H9 (cell line): ENCODE data around the gene PTPRF. TPM values are rescaled to one million over a fixed set of nuclear protein-coding genes. Genes with fewer than 3 reads are reported as not detected.

ENCODE experiments used
- DNase-seq: peaks from one replicate; pipeline ENCODE4 v3.0.0-alpha.2; 2017
- H2AFZ ChIP-seq: one replicate; pipeline ENCODE4 v1.6.1; 2013; ENCODE audit warnings: mild to moderate bottlenecking, low read length, control low read depth, moderate library complexity
- H2AK5ac ChIP-seq: 2 replicates; pipeline ENCODE4 v1.6.1; 2013; ENCODE audit warnings: low read length, control low read depth, mixed read lengths; ENCODE audit not compliant: insufficient read length
- H2BK120ac ChIP-seq: one replicate; pipeline ENCODE4 v1.6.1; 2013; ENCODE audit warnings: low read depth, mild to moderate bottlenecking, low read length, control low read depth, inconsistent platforms; ENCODE audit not compliant: poor library complexity, severe bottlenecking
- H2BK12ac ChIP-seq: 2 replicates; pipeline ENCODE4 v1.6.1; 2013; ENCODE audit warnings: low read length, control low read depth, mixed read lengths, low read depth; ENCODE audit not compliant: insufficient read length
- H2BK15ac ChIP-seq: 2 replicates; pipeline ENCODE4 v1.6.1; 2013; ENCODE audit warnings: low read depth, low read length, control low read depth
- H2BK20ac ChIP-seq: one replicate; pipeline ENCODE4 v1.6.1; 2013; ENCODE audit warnings: low read depth, mild to moderate bottlenecking, low read length, control low read depth, inconsistent platforms; ENCODE audit not compliant: poor library complexity, severe bottlenecking
- H2BK5ac ChIP-seq: 2 replicates; pipeline ENCODE4 v1.6.1; 2013; ENCODE audit warnings: low read length, control low read depth, mixed read lengths; ENCODE audit not compliant: insufficient read length
- H3K14ac ChIP-seq: 2 replicates; pipeline ENCODE4 v1.6.1; 2013; ENCODE audit warnings: low read length, control low read depth; ENCODE audit not compliant: insufficient read depth
- H3K18ac ChIP-seq: 2 replicates; pipeline ENCODE4 v1.6.1; 2013; ENCODE audit warnings: low read depth, mild to moderate bottlenecking, mixed read lengths, low read length, control low read depth; ENCODE audit not compliant: insufficient read length
- H3K23ac ChIP-seq: 2 replicates; pipeline ENCODE4 v1.6.1; 2013; ENCODE audit warnings: low read length, control low read depth, mixed read lengths, low read depth; ENCODE audit not compliant: insufficient read length
- H3K23me2 ChIP-seq: 2 replicates; pipeline ENCODE4 v1.6.1; 2013; ENCODE audit warnings: low read depth, mild to moderate bottlenecking, mixed read lengths, low read length, control low read depth; ENCODE audit not compliant: insufficient read length, poor library complexity, severe bottlenecking
- H3K27ac ChIP-seq: 2 replicates; pipeline ENCODE4 v1.5.1; 2013; ENCODE audit warnings: low read length, control low read depth, mixed read lengths, low read depth; ENCODE audit not compliant: insufficient read length
- H3K27me3 ChIP-seq: 2 replicates; pipeline ENCODE4 v1.6.1; 2013; ENCODE audit warnings: low read length, control low read depth, inconsistent platforms; ENCODE audit not compliant: insufficient read depth
- H3K4ac ChIP-seq: 2 replicates; pipeline ENCODE4 v1.6.1; 2013; ENCODE audit warnings: low read depth, mild to moderate bottlenecking, control low read depth, inconsistent platforms, low read length, moderate library complexity
- H3K4me1 ChIP-seq: 2 replicates; pipeline ENCODE4 v1.6.1; 2013; ENCODE audit warnings: low read length, control low read depth, inconsistent platforms; ENCODE audit not compliant: insufficient read depth
- H3K4me2 ChIP-seq: 2 replicates; pipeline ENCODE4 v1.6.1; 2013; ENCODE audit warnings: low read length, control low read depth, mixed read lengths; ENCODE audit not compliant: insufficient read length, insufficient read depth
- H3K56ac ChIP-seq: 2 replicates; pipeline ENCODE4 v1.6.1; 2013; ENCODE audit warnings: low read depth, mild to moderate bottlenecking, mixed read lengths, low read length, control low read depth; ENCODE audit not compliant: insufficient read length
- H3K79me1 ChIP-seq: 2 replicates; pipeline ENCODE4 v1.6.1; 2013; ENCODE audit warnings: low read depth, mild to moderate bottlenecking, moderate library complexity, low read length, control low read depth, inconsistent platforms; ENCODE audit not compliant: insufficient read depth, poor library complexity, severe bottlenecking
- H3K79me2 ChIP-seq: 2 replicates; pipeline ENCODE4 v1.6.1; 2013; ENCODE audit warnings: low read length, control low read depth, inconsistent platforms; ENCODE audit not compliant: insufficient read depth
- H3K9ac ChIP-seq: 2 replicates; pipeline ENCODE4 v1.6.1; 2013; ENCODE audit warnings: low read length, control low read depth, mixed read lengths; ENCODE audit not compliant: insufficient read length; ENCODE audit errors: extremely low read depth
- H3K9me3 ChIP-seq: one replicate; pipeline ENCODE4 v1.6.1; 2013; ENCODE audit warnings: low read depth, low read length, inconsistent platforms; ENCODE audit not compliant: control insufficient read depth
- H3T11ph ChIP-seq: one replicate; pipeline ENCODE4 v1.6.1; 2013; ENCODE audit warnings: mild to moderate bottlenecking, low read length, control low read depth, inconsistent platforms
- H4K20me1 ChIP-seq: one replicate; pipeline ENCODE4 v1.6.1; 2013; ENCODE audit not compliant: control insufficient read depth, insufficient read length, insufficient read depth
- H4K5ac ChIP-seq: 2 replicates; pipeline ENCODE4 v1.6.1; 2013; ENCODE audit warnings: low read depth, mild to moderate bottlenecking, mixed read lengths, low read length, control low read depth; ENCODE audit not compliant: insufficient read length
- H4K8ac ChIP-seq: replicated peaks from 2 replicates; pipeline ENCODE4 v1.6.1; 2013; ENCODE audit warnings: low read length, control low read depth, mixed read lengths, low read depth; ENCODE audit not compliant: insufficient read length
- H4K91ac ChIP-seq: 2 replicates; pipeline ENCODE4 v1.6.1; 2013; ENCODE audit warnings: low read depth, mild to moderate bottlenecking, moderate library complexity, mixed read lengths, low read length, control low read depth; ENCODE audit not compliant: insufficient read length
- H3K27ac Mint-ChIP-seq, 3 experiments: 2 replicates in 2 of 3; 3 replicates in 1 of 3; pipeline ENCODE4 v1.8.0; 2020 to 2021; ENCODE audit warnings: mixed read lengths in 3 of 3, mild to moderate bottlenecking in 1 of 3, moderate library complexity in 1 of 3
- H3K27me3 Mint-ChIP-seq: 2 replicates; pipeline ENCODE4 v1.8.0; 2021; ENCODE audit warnings: low read depth, mild to moderate bottlenecking, moderate library complexity, mixed read lengths
- H3K36me3 Mint-ChIP-seq, 3 experiments: 2 replicates in 2 of 3; 3 replicates in 1 of 3; pipeline ENCODE4 v1.8.0; 2020 to 2021; ENCODE audit warnings: low read depth in 3 of 3, mixed read lengths in 3 of 3; ENCODE audit not compliant: insufficient read depth in 1 of 3
- H3K4me1 Mint-ChIP-seq, 2 experiments: 2 replicates each; pipeline ENCODE4 v1.8.0; 2020; ENCODE audit warnings: mixed read lengths in 2 of 2
- H3K4me3 Mint-ChIP-seq, 2 experiments: 2 replicates in 1 of 2; 3 replicates in 1 of 2; pipeline ENCODE4 v1.8.0; 2020 to 2021; ENCODE audit warnings: mild to moderate bottlenecking in 2 of 2, mixed read lengths in 2 of 2, moderate library complexity in 1 of 2
- H3K9me3 Mint-ChIP-seq, 2 experiments: 2 replicates in 1 of 2; 3 replicates in 1 of 2; pipeline ENCODE4 v1.8.0; 2020; ENCODE audit warnings: mild to moderate bottlenecking in 2 of 2, mixed read lengths in 2 of 2, moderate library complexity in 1 of 2
- WGBS: extraction: QIAGEN DNeasy Blood & Tissue Kit; methylation state at CpG from one replicate; pipeline ENCODE4 v1.1.7; 2013; ENCODE audit warnings: missing lambda C conversion rate, low lambda C conversion rate, mixed read lengths; ENCODE audit not compliant: insufficient read length; ENCODE audit errors: extremely low coverage; 5-methylcytosine and 5-hydroxymethylcytosine counted together
- total RNA-seq: library from RNA; stranded (reverse); gene quantifications from 2 replicates; pipeline ENCODE4 v1.2.1, GENCODE V29; 2021
- TF ChIP-seq, protein P1 (sequence below): fragments of 200-600 bp; sonication (generic); conservative IDR thresholded peaks from 3 replicates; pipeline ENCODE4 v1.8.0; 2021; ENCODE audit warnings: antibody characterized with exemption, mild to moderate bottlenecking

The PTPRF gene
- total RNA-seq, 1 experiment from 2014 or later = 193 TPM

DNA sequence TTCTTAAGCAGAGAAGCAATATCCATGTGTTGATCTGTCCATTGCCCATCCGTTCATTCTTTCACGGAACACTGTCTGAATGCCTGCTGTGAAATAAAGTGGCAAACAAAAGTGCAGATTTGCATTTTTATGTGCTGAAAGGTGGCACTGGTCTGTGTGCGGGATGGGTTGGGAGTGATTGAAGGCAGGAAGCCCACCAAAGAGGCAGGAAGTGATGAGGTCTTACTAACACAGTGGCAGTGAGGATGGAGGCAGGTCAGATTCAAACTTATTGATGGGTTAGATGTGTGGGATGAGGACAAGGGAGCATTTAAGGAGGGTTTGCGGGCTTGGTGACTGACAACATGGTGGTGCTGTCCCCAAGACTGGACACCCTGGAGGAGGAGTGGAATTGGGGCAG lies 8.3 kb downstream of the PTPRF start:
- Histone ChIP-seq H3T11ph (no peak overlapping the region), H4K91ac (no peak overlapping the region), H2BK5ac (no peak overlapping the region), H2AFZ (no peak overlapping the region), H2BK12ac (no peak overlapping the region), H4K8ac (no peak overlapping the region), H3K79me2 (peaks cover 13% of the 10 kb centered on the region; the same call in 1 of the 2 replicates), H2BK120ac (no peak overlapping the region), H3K4ac (no peak overlapping the region), H3K9ac (no peak overlapping the region), H3K79me1 (peaks cover 4% of the 10 kb centered on the region), H3K27me3 (no peaks in the 10 kb centered on the region), H4K5ac (no peak overlapping the region), H3K14ac (no peak overlapping the region), H3K4me1 (no peaks in the 10 kb centered on the region; the same call in 1 of the 2 replicates), H2AK5ac (no peak overlapping the region), H3K23ac (no peak overlapping the region), H4K20me1 (no peaks in the 10 kb centered on the region), H2BK20ac (no peak overlapping the region), H3K27ac (no peak overlapping the region), H2BK15ac (no peak overlapping the region), H3K23me2 (no peaks in the 10 kb centered on the region), H3K4me2 (no peak overlapping the region), H3K18ac (no peak overlapping the region), H3K56ac (no peak overlapping the region), H3K9me3 (no peaks in the 10 kb centered on the region)
- Mint-ChIP-seq H3K27ac (peak overlapping the region in 1 of 3 experiments; percentile 82; a peak in 1 of 7 replicates), H3K9me3 (no peaks in the 10 kb centered on the region), H3K4me1 (peaks cover 45% of the 10 kb centered on the region in 2 experiments), H3K36me3 (peaks cover 14 to 41% (median 41%) of the 10 kb centered on the region in 3 experiments; a peak in 6 of 7 replicates), H3K4me3 (no peak overlapping the region), H3K27me3 (peaks cover under 1% of the 10 kb centered on the region; the same call in 1 of the 2 replicates)
- WGBS = no CpG with 5 or more reads among the region's 4 CpGs
- TF ChIP-seq, protein P1, sequence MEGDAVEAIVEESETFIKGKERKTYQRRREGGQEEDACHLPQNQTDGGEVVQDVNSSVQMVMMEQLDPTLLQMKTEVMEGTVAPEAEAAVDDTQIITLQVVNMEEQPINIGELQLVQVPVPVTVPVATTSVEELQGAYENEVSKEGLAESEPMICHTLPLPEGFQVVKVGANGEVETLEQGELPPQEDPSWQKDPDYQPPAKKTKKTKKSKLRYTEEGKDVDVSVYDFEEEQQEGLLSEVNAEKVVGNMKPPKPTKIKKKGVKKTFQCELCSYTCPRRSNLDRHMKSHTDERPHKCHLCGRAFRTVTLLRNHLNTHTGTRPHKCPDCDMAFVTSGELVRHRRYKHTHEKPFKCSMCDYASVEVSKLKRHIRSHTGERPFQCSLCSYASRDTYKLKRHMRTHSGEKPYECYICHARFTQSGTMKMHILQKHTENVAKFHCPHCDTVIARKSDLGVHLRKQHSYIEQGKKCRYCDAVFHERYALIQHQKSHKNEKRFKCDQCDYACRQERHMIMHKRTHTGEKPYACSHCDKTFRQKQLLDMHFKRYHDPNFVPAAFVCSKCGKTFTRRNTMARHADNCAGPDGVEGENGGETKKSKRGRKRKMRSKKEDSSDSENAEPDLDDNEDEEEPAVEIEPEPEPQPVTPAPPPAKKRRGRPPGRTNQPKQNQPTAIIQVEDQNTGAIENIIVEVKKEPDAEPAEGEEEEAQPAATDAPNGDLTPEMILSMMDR = no peak
- no peak for DNase-seq
